ENCODE results near the gene GNAT2.

DNA sequence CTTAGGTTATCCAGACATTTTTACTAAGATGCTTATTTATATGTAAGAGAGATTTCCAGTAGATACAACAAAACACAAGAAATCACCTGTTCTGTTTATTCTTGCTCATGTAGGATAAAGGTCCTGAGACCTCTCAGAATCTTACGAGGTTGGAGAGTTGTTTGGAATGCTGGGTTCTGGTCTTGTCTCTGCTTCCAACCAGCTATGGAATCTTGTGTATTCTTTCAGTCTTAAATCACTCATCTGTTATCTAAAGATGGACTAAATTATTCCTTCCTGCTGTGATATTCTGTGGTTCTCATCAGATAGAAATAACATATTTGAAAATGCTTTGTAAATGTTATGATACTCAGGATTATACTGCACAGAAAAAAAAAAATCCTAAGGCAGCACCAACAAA is 21.3 kb downstream of the GNAT2 start:
- TF ChIP-seq EZH2phosphoT487 (IDR thresholded peaks at IDR 0.05; ENCODE audit: insufficient read depth, low read depth) (no peak), EZH2 (IDR thresholded peaks at IDR 0.05; ENCODE audit: insufficient read depth, poor library complexity, severe bottlenecking) (no peak)

Measured in GM23248 (cell line).